GM10847 (cell line): ENCODE measurements around the gene SLC2A11.

Source experiments
- POLR2A ChIP-seq: IDR thresholded peaks from 2 replicates; pipeline ENCODE4 v1.6.1; 2011; ENCODE audit not compliant: insufficient read length; ENCODE audit errors: extremely low read depth

The SLC2A11 gene

GRCh38 chr22:23901600-23901999, 43.9 kb downstream of the SLC2A11 start:
- no peak for TF ChIP-seq POLR2A

DNA sequence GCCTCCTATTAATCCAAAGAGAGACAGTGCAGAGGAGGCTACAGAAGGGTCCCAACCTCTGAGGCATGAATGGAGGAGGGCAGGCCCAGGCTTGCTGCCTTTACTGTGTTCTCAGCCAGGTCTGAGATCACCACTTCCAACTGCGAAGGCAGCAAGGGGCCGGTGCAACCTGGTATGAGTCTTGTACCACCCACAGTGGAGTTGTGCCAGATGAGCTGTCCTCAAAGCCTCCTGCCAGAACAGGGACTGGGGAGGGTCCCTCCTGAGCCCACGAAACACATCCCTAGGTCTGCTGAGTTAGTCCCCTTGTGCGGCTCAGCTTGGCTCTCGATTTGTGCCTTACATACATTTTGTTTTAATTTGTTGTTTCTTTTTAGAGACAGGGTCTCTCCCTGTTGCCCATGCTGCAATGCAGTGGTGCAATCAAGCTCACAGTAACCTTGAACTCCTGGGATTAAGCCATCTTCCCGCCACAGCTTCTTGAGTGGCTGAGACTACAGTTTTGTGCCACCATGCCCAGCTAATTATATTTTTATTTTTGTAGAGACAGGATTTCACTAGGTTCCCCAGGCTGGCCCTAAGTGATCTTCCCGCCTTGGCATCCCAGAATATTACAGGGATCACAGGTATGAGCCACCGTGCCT, 45.8 kb downstream of the SLC2A11 start:
- no peak for TF ChIP-seq POLR2A

- no peak for TF ChIP-seq POLR2A
Observed at GRCh38 chr22:23904573-23905254, 47.0 kb downstream of the SLC2A11 start.

DNA sequence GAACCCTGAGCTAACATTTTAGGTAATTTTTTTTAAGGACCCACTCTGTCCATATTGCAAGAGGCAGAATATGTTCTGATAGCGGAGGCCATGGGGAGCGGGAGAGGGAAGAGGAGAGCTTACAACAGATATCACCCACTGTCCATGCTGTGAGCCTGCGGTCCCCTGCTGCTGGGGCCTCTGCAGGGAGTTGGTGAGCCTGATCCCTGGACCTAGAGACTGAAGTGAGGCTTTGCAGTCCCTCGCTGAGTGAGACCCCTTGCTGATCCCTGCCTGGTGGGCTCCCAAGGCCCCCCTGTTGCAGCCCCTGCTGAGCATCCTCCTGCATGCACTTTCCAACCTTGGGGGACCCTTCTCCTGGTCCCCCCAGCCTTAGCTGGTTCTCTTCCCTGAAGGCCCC, 49.0 kb downstream of the SLC2A11 start:
- no peak for TF ChIP-seq POLR2A

DNA sequence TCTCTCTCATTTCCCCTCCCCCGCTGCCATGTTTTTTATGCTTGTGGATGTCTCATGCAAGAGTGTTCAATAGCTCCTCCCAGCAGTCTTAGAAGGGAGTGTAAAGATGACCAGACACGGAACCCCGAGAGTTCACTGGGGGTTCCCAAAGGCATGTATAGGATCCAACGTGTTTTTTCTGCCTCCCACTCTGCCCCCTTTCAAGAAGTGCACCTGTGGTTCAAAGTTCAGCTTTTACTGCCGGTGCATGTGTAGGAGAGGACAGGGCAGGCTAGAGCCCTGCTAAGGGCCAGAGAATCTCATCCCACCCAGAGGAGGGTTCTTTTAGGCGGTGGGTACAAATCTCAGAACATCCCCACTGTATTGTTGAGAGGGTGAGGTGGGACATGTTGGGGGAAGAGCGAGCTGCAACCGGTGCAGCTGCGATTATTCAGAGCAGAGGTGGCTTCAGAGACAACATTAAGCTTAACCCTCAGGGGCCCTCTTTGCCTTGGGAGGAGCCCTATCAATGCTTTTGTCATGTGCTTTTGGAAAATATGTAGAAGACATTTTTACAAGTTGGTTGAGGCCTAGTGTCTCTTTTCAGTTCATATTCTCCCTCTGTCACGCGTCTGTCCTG, 51.0 kb downstream of the SLC2A11 start:
- no peak for TF ChIP-seq POLR2A

DNA sequence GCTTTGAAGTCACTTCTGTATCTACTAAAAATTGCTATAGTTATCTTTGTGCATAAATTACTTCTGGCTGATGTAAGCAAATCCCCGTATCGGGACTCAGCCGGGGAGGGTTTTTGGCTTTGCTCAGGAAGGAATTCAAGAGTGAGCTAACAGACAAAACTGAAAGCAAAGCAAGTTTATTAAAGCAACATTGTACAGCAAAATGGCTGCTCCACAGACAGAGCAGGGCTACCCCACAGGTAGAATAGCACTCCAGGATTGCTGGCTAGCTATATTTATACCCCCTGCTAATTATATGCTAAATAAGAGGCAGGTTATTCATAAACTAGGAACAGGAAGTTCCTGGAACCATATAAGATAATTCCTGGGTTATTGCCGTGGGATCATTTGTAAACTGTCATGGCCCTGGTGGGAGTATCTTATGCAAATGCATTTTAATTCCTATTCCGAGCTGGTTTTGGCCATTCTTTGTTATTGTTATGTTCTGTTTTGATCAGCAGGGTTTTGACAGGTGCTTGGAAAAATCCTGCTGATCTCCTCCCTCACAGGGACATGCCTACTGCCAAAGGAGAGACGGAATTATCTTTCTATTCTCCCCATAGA, 51.7 kb downstream of the SLC2A11 start:
- TF ChIP-seq POLR2A: no peak

GRCh38 chr22:23910496-23911190, 53.0 kb downstream of the SLC2A11 start:
- TF ChIP-seq POLR2A: no peak

DNA sequence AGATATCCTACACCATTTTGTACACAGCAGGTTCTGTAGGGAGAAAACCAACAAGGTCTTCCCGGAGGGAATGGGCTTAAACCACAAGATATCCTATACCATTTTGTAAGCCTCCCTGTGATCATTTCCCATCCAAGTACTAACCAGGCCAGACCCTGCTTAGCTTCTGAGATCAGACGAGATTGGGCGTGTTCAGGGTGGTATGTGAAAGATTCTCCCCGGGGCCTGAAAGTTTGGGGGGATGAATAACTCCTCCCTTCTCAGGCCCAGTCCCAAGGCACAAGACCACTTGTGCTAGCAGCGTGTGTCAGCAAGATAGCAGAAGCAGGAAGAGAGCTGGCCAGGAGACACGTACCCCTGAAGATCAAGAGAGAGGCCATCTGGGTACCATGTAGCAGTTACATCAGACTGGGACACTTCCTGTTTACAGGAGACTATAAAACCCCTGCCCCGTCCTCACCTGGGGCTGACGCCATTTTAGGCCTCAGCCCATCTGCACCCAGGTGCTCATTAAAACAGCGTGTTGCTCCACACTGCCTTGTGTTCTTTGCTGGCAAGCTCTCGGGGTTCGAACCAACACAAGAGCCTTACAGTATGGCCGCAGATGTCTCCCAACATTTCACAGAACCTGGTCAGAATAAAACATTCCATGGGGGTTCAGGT, 53.8 kb downstream of the SLC2A11 start:
- no peak for TF ChIP-seq POLR2A

DNA sequence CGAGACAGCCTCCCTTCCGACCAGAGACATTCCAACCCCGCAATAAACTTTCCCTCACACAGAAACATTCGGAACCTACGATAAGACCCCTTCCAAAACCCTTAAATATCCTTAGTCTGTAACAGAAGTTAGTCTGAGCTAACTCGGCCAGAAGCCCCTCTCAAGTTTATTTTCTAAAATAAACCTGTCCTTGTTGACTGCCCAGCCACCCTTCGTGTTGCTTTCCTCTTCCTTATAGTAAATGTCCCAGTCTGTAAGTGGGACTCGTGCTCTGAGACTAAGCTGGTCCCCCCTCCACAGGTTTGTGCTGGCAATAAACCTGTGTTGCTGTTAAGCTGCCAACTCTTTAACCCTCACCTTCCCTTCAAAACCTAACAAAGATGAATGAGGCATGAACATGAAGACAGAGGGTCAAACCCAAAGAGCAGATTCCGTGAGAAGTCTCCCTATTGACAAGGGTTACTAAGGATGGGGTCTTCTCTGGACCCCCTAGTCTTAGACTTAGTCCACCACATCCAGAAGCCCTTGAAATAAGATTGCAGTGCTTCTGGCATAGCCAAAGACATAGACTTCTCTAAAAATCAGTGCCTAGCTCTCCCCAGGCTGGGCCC, 54.7 kb downstream of the SLC2A11 start:
- TF ChIP-seq POLR2A: no peak

DNA sequence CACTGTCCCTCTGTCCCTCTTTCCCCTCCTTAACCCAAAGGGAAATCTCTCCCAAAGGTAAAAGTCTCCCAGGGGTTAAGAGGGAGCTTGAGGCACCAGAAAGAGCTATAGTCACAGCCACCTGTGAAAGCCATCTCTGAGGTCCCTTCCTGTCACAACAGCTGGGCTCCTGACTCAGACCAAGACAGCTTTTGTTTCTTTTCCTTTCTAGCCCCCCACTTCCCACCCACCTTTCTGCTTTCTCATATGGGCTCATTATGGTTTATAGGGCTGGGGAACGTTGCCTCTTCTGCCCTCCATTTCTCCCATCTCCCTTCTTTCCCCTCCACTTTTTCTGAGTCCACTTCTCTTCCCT, 55.6 kb downstream of the SLC2A11 start:
- TF ChIP-seq POLR2A: no peak

- peak; percentile 95 for TF ChIP-seq POLR2A
Observed at GRCh38 chr22:23913661-23914353, 56.1 kb downstream of the SLC2A11 start.

DNA sequence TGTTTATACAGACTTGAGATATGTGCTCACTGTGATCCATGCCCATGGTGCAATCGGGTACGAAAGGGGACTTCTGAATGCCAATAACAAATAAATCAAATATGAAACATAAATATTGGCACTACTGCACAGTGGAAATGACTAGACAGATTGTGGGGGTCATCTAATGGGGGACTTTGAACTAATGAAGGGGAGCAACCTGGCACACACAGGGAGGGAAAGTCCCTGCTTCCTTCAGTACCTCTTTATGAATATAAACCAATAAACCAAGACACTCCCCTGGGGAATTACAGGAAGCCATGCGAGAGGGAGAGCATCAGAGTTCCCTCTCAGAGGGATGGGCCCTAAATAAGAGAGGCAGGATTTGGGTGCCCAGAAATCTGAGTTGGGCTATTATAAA, 57.6 kb downstream of the SLC2A11 start:
- no peak for TF ChIP-seq POLR2A

- TF ChIP-seq POLR2A: no peak
Observed at GRCh38 chr22:23922921-23923320, 65.2 kb downstream of the SLC2A11 start.

GRCh38 chr22:23925020-23925606, 67.4 kb downstream of the SLC2A11 start:
- no peak for TF ChIP-seq POLR2A
